Measurements from ENCODE around the gene TBCK. TPM values are rescaled to one million over a fixed set of nuclear protein-coding genes. Genes with fewer than 3 reads are reported as not detected.
"Not testable (repeated sequence)": the region's sequence is repeated elsewhere in the genome, so short reads cannot be mapped to it uniquely, and the experiment has no call there.

Gene TBCK
- total RNA-seq, 2 experiments from 2014 or later: 24.9 to 30.1 TPM

- intact Hi-C loops (cut with micrococcal nuclease): no loop called here
- DNase-seq (no peak), ATAC-seq (no peak)
- Mint-ChIP-seq H3K27ac (no peak overlapping the region), H3K9me3 (peaks cover 6% of the 10 kb centered on the region), H3K4me3 (no peak overlapping the region), H3K27me3 (no peaks in the 10 kb centered on the region), H3K36me3 (ENCODE audit: low read depth) (peaks cover 17% of the 10 kb centered on the region), H3K4me1 (ENCODE audit: low read depth) (no peaks in the 10 kb centered on the region)
- ChIA-PET POLR2A (no interaction called here), CTCF (no interaction called here)
- no peak for TF ChIP-seq CTCF (IDR thresholded peaks at IDR 0.05)
Observed at GRCh38 chr4:106126062-106126461, 189.9 kb downstream of the TBCK start.

DNA sequence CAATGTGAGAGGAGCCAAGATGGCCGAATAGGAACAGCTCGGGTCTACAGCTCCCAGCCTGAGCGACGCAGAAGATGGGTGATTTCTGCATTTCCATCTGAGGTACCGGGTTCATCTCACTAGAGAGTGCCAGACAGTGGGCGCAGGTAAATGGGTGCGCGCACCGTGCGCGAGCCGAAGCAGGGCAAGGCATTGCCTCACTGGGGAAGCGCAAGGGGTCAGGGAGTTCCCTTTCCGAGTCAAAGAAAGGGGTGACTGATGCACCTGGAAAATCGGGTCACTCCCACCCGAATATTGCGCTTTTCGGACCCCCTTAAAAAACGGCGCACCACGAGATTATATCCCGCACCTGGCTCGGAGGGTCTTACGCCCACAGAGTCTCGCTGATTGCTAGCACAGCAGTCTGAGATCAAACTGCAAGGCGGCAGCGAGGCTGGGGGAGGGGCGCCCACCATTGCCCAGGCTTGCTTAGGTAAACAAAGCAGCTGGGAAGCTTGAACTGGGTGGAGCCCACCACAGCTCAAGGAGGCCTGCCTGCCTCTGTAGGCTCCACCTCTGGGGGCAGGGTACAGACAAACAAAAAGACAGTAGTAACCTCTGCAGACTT, 196.0 kb downstream of the TBCK start:
- H3K27me3 Mint-ChIP-seq; POLR2A ChIA-PET; intact Hi-C loops (cut with micrococcal nuclease); H3K4me1 Mint-ChIP-seq (ENCODE audit: low read depth); H3K27ac Mint-ChIP-seq; CTCF ChIA-PET; DNase-seq; H3K9me3 Mint-ChIP-seq; H3K4me3 Mint-ChIP-seq; ATAC-seq: not testable (repeated sequence)
- H3K36me3 Mint-ChIP-seq (ENCODE audit: low read depth): peaks cover 33% of the 10 kb centered on the region

- Mint-ChIP-seq H3K9me3 (peaks cover 14% of the 10 kb centered on the region), H3K27me3 (no peaks in the 10 kb centered on the region), H3K36me3 (ENCODE audit: low read depth) (peaks cover 64% of the 10 kb centered on the region), H3K4me1 (ENCODE audit: low read depth) (no peaks in the 10 kb centered on the region), H3K4me3 (no peak overlapping the region), H3K27ac (no peak overlapping the region)
- POLR2A ChIA-PET: no interaction called here
- ATAC-seq (no peak), DNase-seq (no peak)
- TF ChIP-seq CTCF (IDR thresholded peaks at IDR 0.05): no peak
- intact Hi-C loops (cut with micrococcal nuclease): no loop called here
- CTCF ChIA-PET: no interaction called here
Observed at GRCh38 chr4:106116025-106116424, 200.0 kb downstream of the TBCK start.

DNA sequence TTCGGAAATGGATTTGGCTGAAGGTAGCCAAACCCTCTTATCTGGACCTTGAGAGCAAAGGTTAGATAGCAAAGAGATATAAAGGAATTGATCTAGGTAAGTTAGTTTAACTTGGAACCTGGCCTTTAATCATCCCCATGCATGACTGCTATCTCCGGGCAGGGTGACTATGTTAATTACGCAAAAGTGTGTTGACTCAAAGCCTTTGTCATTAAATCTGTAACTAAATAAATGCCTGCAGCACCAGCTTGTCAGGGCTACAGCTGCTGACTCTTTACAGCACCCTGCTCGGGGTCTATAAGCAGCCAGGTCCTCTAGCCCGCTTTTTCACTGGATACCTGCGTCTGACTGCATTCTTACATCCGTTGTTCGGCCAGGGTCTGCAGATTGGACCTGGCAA, 201.7 kb downstream of the TBCK start:
- TF ChIP-seq CTCF (IDR thresholded peaks at IDR 0.05): no peak
- ChIA-PET CTCF (no interaction called here), POLR2A (no interaction called here)
- Mint-ChIP-seq H3K36me3 (ENCODE audit: low read depth) (peaks cover 73% of the 10 kb centered on the region), H3K9me3 (peaks cover 27% of the 10 kb centered on the region), H3K27ac (no peak overlapping the region), H3K4me3 (no peak overlapping the region), H3K4me1 (ENCODE audit: low read depth) (no peaks in the 10 kb centered on the region), H3K27me3 (no peaks in the 10 kb centered on the region)
- intact Hi-C loops (cut with micrococcal nuclease): no loop called here
- ATAC-seq (no peak), DNase-seq (no peak)

DNA sequence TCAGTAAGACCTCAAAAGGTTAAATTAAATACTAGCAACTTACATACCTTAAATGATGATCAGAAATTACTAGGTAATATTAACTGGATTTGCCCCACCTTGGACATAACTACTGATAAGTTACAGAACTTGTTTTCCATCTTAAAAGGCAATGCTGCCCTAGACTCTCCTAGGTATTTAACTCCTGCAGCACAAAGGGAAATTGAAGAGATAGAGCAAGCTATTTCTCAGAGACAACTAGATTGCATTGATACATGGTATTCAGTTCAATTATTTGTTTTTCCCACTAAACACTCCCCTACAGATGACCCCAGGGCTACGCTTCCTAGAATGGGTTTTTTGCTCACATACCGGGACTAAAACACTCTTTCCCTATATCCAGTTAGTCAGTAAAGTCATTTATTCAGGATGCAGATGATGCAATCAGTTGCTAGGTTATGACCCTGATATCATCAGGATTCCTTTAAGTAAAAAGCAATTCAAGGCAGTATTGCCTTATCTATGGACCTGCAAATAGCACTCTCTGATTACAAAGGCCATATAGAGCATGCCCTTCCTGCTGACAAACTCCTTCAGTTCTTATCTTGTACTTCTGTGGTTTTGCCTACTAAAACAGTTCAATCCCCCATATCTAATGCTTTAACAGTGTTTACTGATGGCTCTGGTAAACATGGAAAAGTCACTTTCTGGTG, 204.1 kb downstream of the TBCK start:
- POLR2A ChIA-PET, ATAC-seq: not testable (repeated sequence)

GRCh38 chr4:106109929-106110328, 206.1 kb downstream of the TBCK start:
- H3K9me3 Mint-ChIP-seq: peaks cover 37% of the 10 kb centered on the region
- ATAC-seq (no peak), DNase-seq (no peak)
- ChIA-PET POLR2A (no interaction called here), CTCF (no interaction called here)
- TF ChIP-seq CTCF (IDR thresholded peaks at IDR 0.05): no peak
- no peak overlapping the region for H3K27ac Mint-ChIP-seq
- no peaks in the 10 kb centered on the region for H3K27me3 Mint-ChIP-seq
- peaks cover 95% of the 10 kb centered on the region for H3K36me3 Mint-ChIP-seq (ENCODE audit: low read depth)
- no peaks in the 10 kb centered on the region for H3K4me1 Mint-ChIP-seq (ENCODE audit: low read depth)
- intact Hi-C loops (cut with micrococcal nuclease): no loop called here
- no peak overlapping the region for H3K4me3 Mint-ChIP-seq

More for the DNA sequence above, 204.1 kb downstream of the TBCK start:
- Mint-ChIP-seq H3K9me3 (peaks cover 37% of the 10 kb centered on the region), H3K36me3 (ENCODE audit: low read depth) (peaks cover 91% of the 10 kb centered on the region)
- intact Hi-C loops (cut with micrococcal nuclease); DNase-seq; H3K27ac Mint-ChIP-seq; H3K4me1 Mint-ChIP-seq (ENCODE audit: low read depth); H3K4me3 Mint-ChIP-seq; H3K27me3 Mint-ChIP-seq; CTCF ChIA-PET: not testable (repeated sequence)

All from activated CD8-positive, alpha-beta T cell treated with anti-CD3 and anti-CD28 coated beads for 36 hours (primary cell).